ENCODE results near the gene PTH2. TPM values are rescaled to one million over a fixed set of nuclear protein-coding genes. Genes with fewer than 3 reads are reported as not detected.

PTH2 gene
- total and polyA plus RNA-seq, 2 donors (not counting 3 experiments of a cell fraction or from before 2014, with no cell fraction given), result not detected

GRCh38 chr19:49441210-49441959 lies 18.1 kb upstream of the PTH2 start, which contains the start of gene SLC17A7:
Gene SLC17A7, minus strand, starts transcription at chr19:49441527. Its CDS starts 148 bp downstream, at chr19:49441379.
- peak; percentile 75 for TF ChIP-seq EZH2 (IDR thresholded peaks at IDR 0.05; ENCODE audit: borderline replicate concordance, low read depth, low read length, severe bottlenecking)
- TF ChIP-seq GATA2 (IDR thresholded peaks at IDR 0.05; ENCODE audit: insufficient read depth, insufficient read length, low read depth, low read length), result no peak
- Histone ChIP-seq H3K27ac (ENCODE audit: insufficient read depth, low read depth, low read length) (no peak within 1 kb of the TSS), H3K36me3 (ENCODE audit: control insufficient read depth in 2 of 2, extremely low read depth in 1 of 2, insufficient read depth in 2 of 2, low read length in 2 of 2) (no peaks in the 10 kb centered on the region), H2AFZ (ENCODE audit: low read depth, low read length) (peak within 1 kb of the TSS; percentile 96), H3K9me1 (replicated peaks; ENCODE audit: control insufficient read depth, extremely low read depth, insufficient read depth, low read length) (no peaks in the 10 kb centered on the region), H3K4me1 (ENCODE audit: control insufficient read depth, extremely low read depth, insufficient read depth, low read length) (peaks cover 2% of the 10 kb centered on the region), H3K4me2 (ENCODE audit: insufficient read depth, low read length) (no peak within 1 kb of the TSS), H3K9ac (replicated peaks; ENCODE audit: extremely low read depth, insufficient read depth, low read length) (no peak within 1 kb of the TSS), H3K4me3 (replicated peaks in 1 of 3; ENCODE audit: insufficient read depth in 1 of 3, low read depth in 1 of 3, low read length in 3 of 3) (no peak within 1 kb of the TSS), H3K9me3 (replicated peaks; ENCODE audit: control insufficient read depth, insufficient read depth, low read length) (no peaks in the 10 kb centered on the region), H4K20me1 (replicated peaks; ENCODE audit: control insufficient read depth, extremely low read depth, insufficient read depth, low read length) (no peaks in the 10 kb centered on the region), H3K79me2 (ENCODE audit: control insufficient read depth, insufficient read depth, low read length) (no peaks in the 10 kb centered on the region), H3K27me3 (ENCODE audit: control insufficient read depth in 2 of 2, insufficient read depth in 2 of 2, low read length in 2 of 2) (peaks cover 47 to 57% of the 10 kb centered on the region in 2 experiments)
- no TSS peak for BruUV-seq (replicated peaks)
- ChIA-PET CTCF (interaction anchor here (1.0 to 2.8 kb wide), 3 partner anchors 16 to 78 kb away, joined by 3 to 7 read pairs (median 3); partner anchors contain the start of genes DKKL1 and GFY), POLR2A (no interaction called here)
- dilution Hi-C loops (cut with MboI; ENCODE audit: extremely low pct_ligation_motif_present, low sequenced_read_pairs), result no loop called here
- FAIRE-seq, result no peak
- DNase-seq (ENCODE audit: low read depth, low spot score), result no peak
- intact Hi-C loops (cut with micrococcal nuclease), result no loop called here

DNA sequence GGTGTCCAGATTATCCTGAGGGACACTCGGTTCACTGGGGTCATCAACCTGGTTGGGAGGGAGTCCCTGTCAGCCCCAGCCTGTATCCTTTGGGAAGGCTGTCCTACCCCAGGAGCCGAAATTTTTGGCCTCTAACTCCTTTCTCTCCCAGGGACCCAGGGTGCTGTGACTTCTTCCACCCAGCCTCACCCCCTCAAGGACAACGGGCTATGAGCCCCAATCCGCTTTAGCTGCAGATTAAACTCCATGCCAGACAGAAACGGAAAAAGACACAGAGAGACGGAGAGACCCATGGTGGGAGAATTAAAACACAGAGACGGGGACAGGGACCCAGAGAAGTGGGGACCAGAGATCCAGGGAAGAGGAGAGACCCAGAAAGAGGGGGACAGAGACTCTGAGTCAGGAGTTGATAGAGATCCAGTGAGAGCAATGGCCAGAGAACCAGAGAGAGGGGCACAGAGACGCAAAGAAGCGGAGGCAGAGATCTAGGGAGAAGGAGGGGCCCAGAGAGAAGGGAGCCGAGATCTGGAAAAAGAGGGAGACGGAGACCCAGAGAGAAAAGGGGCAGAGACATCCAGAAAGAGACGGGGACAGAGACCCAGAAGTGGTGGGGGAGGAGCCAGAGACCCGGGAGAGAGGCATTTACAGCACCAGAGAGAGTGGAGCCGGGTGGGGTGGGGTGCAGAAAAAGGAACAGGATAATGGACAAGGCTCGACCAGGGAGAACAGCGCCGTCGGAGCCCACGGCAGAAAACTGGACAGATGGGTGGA lies 17.4 kb upstream of the PTH2 start:
- TF ChIP-seq EZH2 (IDR thresholded peaks at IDR 0.05; ENCODE audit: borderline replicate concordance, low read depth, low read length, severe bottlenecking), result no peak
- TF ChIP-seq POLR2AphosphoS5 (IDR thresholded peaks at IDR 0.05; ENCODE audit: insufficient read depth, low read depth, low read length), result no peak
- no peak for TF ChIP-seq JUN (IDR thresholded peaks at IDR 0.05; ENCODE audit: borderline replicate concordance, insufficient read depth, insufficient read length, low read depth)
- ChIA-PET POLR2A (no interaction called here), CTCF (interaction anchor here (0.9 to 1.5 kb wide), 3 partner anchors 49 to 113 kb away, joined by 3 to 4 read pairs (median 3); partner anchors contain the start of gene DKKL1)
- H3K36me3 ChIP-seq (ENCODE audit: control insufficient read depth in 2 of 2, extremely low read depth in 1 of 2, insufficient read depth in 2 of 2, low read length in 2 of 2), result no peaks in the 10 kb centered on the region
- DNase-seq (ENCODE audit: low read depth, low spot score) (no peak), FAIRE-seq (no peak)
- H2AFZ ChIP-seq (ENCODE audit: low read depth, low read length), result no peak overlapping the region
- H3K9me1 ChIP-seq (replicated peaks; ENCODE audit: control insufficient read depth, extremely low read depth, insufficient read depth, low read length), result no peaks in the 10 kb centered on the region
- H4K20me1 ChIP-seq (replicated peaks; ENCODE audit: control insufficient read depth, extremely low read depth, insufficient read depth, low read length), result no peaks in the 10 kb centered on the region
- no peaks in the 10 kb centered on the region for H3K9me3 ChIP-seq (replicated peaks; ENCODE audit: control insufficient read depth, insufficient read depth, low read length)
- intact Hi-C loops (cut with micrococcal nuclease) (no loop called here), dilution Hi-C loops (cut with MboI; ENCODE audit: extremely low pct_ligation_motif_present, low sequenced_read_pairs) (no loop called here)
- H3K4me1 ChIP-seq (ENCODE audit: control insufficient read depth, extremely low read depth, insufficient read depth, low read length), result peaks cover 3% of the 10 kb centered on the region
- H3K4me2 ChIP-seq (ENCODE audit: insufficient read depth, low read length), result no peak overlapping the region
- no peak overlapping the region for H3K4me3 ChIP-seq (replicated peaks in 1 of 3; ENCODE audit: insufficient read depth in 1 of 3, low read depth in 1 of 3, low read length in 3 of 3)
- H3K27ac ChIP-seq (ENCODE audit: insufficient read depth, low read depth, low read length), result no peak overlapping the region
- no peak overlapping the region for H3K9ac ChIP-seq (replicated peaks; ENCODE audit: extremely low read depth, insufficient read depth, low read length)
- peaks cover 53 to 65% of the 10 kb centered on the region in 2 experiments for H3K27me3 ChIP-seq (ENCODE audit: control insufficient read depth in 2 of 2, insufficient read depth in 2 of 2, low read length in 2 of 2)
- no TSS peak for BruUV-seq (replicated peaks)
- H3K79me2 ChIP-seq (ENCODE audit: control insufficient read depth, insufficient read depth, low read length), result no peaks in the 10 kb centered on the region
